BE2C (cell line): ENCODE data around the gene PREX1.

Experiments
- DNase-seq: peaks from one replicate; pipeline ENCODE4 v3.0.0-alpha.2; 2020
- H3K27me3 ChIP-seq: fragments of 250-450 bp; sonication (Bioruptor Pico); 2 replicates; pipeline ENCODE4 v1.5.1; 2020; ENCODE audit warnings: mild to moderate bottlenecking
- H3K36me3 ChIP-seq: fragments of 250-450 bp; sonication (Bioruptor Pico); 2 replicates; pipeline ENCODE4 v1.5.1; 2020; ENCODE audit warnings: mild to moderate bottlenecking
- H3K4me1 ChIP-seq: fragments of 250-450 bp; sonication (Bioruptor Pico); 2 replicates; pipeline ENCODE4 v1.5.1; 2020
- H3K4me3 ChIP-seq: 2 replicates; pipeline ENCODE4 v1.5.1; 2011; ENCODE audit warnings: low read depth, low read length
- H3K9me3 ChIP-seq: fragments of 250-450 bp; sonication (Bioruptor Pico); 2 replicates; pipeline ENCODE4 v1.5.1; 2020
- TF ChIP-seq, protein P1 (sequence below): IDR thresholded peaks from 2 replicates; pipeline ENCODE4 v1.5.1; 2012; ENCODE audit warnings: mild to moderate bottlenecking, low read depth, low read length

The PREX1 gene

GRCh38 chr20:48774696-48775095 lies 53.1 kb downstream of the PREX1 start:
- TF ChIP-seq, protein P1, sequence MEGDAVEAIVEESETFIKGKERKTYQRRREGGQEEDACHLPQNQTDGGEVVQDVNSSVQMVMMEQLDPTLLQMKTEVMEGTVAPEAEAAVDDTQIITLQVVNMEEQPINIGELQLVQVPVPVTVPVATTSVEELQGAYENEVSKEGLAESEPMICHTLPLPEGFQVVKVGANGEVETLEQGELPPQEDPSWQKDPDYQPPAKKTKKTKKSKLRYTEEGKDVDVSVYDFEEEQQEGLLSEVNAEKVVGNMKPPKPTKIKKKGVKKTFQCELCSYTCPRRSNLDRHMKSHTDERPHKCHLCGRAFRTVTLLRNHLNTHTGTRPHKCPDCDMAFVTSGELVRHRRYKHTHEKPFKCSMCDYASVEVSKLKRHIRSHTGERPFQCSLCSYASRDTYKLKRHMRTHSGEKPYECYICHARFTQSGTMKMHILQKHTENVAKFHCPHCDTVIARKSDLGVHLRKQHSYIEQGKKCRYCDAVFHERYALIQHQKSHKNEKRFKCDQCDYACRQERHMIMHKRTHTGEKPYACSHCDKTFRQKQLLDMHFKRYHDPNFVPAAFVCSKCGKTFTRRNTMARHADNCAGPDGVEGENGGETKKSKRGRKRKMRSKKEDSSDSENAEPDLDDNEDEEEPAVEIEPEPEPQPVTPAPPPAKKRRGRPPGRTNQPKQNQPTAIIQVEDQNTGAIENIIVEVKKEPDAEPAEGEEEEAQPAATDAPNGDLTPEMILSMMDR, result no peak
- no peaks in the 10 kb centered on the region for H3K27me3 ChIP-seq
- H3K4me1 ChIP-seq, result no peaks in the 10 kb centered on the region
- H3K36me3 ChIP-seq, result no peaks in the 10 kb centered on the region
- no peaks in the 10 kb centered on the region for H3K9me3 ChIP-seq
- DNase-seq, result no peak
- no peak overlapping the region for H3K4me3 ChIP-seq

GRCh38 chr20:48773837-48774418 lies 53.9 kb downstream of the PREX1 start:
- Histone ChIP-seq H3K4me1 (no peaks in the 10 kb centered on the region), H3K36me3 (no peaks in the 10 kb centered on the region), H3K9me3 (no peaks in the 10 kb centered on the region), H3K27me3 (no peaks in the 10 kb centered on the region), H3K4me3 (no peak overlapping the region)
- no peak for DNase-seq
- TF ChIP-seq, protein P1, result no peak

DNA sequence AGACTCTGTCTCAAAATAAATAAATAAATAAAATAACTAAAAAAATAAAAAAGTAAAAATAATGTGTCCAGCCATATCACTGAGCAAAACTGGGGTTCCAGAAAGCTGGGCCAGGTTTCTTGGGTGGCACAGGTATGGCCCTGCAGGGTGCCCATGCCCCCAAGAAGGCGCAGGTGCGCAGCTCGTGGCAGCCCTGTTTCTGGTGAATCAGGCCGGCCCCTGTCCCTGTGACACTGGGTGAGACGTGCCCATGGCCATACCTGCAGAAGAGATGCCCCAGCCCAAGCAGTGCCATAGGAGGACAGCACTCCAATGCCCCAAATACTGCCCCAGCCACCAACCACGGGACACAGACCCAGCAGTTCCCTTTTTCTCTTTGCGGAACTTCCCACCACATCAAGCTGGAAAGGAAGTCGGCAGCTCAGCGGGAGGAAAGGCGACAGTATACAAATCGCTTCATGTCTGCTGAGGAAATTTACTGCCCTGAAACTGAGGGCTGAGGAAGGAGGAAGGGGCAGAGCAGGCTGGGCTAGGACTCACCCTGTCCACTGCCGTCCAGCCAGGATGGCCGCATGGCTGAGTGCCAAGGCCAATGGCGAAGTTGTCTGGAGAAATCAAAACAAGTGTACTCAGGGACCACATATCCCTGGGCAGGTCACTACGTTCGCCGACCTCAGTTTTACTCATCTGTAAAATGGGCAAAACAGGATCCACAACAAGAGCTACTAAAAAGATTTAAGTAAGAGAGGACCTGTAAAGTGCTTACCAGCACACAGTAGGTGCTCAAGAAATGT lies 55.4 kb downstream of the PREX1 start:
- Histone ChIP-seq H3K4me1 (no peaks in the 10 kb centered on the region), H3K36me3 (no peaks in the 10 kb centered on the region), H3K4me3 (no peak overlapping the region), H3K27me3 (no peaks in the 10 kb centered on the region), H3K9me3 (no peaks in the 10 kb centered on the region)
- no peak for DNase-seq
- TF ChIP-seq, protein P1, result no peak

DNA sequence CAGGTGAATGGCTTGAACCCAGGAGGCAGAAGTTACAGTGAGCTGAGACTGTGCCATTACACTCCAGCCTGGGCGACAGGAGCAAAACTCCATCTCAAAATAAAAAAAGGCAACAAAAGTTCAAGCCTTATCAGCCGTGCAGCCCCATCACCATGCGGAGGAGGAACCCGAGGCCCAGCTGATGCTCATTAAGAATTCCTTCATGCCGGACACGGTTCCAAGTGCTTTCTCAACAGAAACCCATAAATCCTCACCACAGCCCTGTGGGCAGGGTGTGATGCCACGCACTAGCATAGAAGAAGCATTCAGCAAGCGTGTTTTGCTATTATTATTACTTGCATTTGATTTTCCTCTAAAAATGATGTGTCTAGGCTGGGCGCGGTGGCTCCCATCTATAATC lies 56.3 kb downstream of the PREX1 start:
- Histone ChIP-seq H3K36me3 (no peaks in the 10 kb centered on the region), H3K4me1 (no peaks in the 10 kb centered on the region), H3K4me3 (no peak overlapping the region), H3K9me3 (no peaks in the 10 kb centered on the region), H3K27me3 (no peaks in the 10 kb centered on the region)
- no peak for DNase-seq
- TF ChIP-seq, protein P1, result no peak

- no peak overlapping the region for H3K4me3 ChIP-seq
- TF ChIP-seq, protein P1, result no peak
- H3K9me3 ChIP-seq, result no peaks in the 10 kb centered on the region
- H3K27me3 ChIP-seq, result no peaks in the 10 kb centered on the region
- DNase-seq, result no peak
- no peaks in the 10 kb centered on the region for H3K36me3 ChIP-seq
- H3K4me1 ChIP-seq, result no peaks in the 10 kb centered on the region
Observed at GRCh38 chr20:48770700-48771442, 56.9 kb downstream of the PREX1 start.
